ENCODE results near the gene CCDC15. TPM values are rescaled to one million over a fixed set of nuclear protein-coding genes. Genes with fewer than 3 reads are reported as not detected.
A peak's percentile ranks its signal among the peaks of the same experiment; 100 is the strongest.

The CCDC15 gene, protein sequence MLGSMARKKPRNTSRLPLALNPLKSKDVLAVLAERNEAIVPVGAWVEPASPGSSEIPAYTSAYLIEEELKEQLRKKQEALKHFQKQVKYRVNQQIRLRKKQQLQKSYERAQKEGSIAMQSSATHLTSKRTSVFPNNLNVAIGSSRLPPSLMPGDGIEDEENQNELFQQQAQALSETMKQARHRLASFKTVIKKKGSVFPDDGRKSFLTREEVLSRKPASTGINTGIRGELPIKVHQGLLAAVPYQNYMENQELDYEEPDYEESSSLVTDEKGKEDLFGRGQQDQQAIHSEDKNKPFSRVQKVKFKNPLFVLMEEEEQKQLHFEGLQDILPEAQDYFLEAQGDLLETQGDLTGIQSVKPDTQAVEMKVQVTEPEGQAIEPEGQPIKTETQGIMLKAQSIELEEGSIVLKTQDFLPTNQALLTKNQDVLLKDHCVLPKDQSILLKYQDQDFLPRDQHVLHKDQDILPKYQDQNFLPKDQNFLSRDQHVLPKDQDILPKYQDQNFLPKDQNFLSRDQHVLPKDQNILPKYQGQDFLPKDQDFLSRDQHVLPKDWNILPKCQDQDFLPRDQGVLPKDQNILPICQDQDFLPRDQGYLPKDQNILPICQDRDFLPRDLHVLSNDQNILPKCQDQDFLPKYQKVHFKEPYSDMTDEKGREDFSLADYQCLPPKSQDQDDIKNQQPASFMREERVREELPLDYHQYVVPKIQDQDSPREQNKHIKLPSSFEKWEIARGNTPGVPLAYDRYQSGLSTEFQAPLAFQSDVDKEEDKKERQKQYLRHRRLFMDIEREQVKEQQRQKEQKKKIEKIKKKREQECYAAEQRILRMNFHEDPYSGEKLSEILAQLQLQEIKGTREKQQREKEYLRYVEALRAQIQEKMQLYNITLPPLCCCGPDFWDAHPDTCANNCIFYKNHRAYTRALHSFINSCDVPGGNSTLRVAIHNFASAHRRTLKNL
- 2.8 to 3.1 TPM (median 2.9 TPM) in 3 replicates for total RNA-seq

DNA sequence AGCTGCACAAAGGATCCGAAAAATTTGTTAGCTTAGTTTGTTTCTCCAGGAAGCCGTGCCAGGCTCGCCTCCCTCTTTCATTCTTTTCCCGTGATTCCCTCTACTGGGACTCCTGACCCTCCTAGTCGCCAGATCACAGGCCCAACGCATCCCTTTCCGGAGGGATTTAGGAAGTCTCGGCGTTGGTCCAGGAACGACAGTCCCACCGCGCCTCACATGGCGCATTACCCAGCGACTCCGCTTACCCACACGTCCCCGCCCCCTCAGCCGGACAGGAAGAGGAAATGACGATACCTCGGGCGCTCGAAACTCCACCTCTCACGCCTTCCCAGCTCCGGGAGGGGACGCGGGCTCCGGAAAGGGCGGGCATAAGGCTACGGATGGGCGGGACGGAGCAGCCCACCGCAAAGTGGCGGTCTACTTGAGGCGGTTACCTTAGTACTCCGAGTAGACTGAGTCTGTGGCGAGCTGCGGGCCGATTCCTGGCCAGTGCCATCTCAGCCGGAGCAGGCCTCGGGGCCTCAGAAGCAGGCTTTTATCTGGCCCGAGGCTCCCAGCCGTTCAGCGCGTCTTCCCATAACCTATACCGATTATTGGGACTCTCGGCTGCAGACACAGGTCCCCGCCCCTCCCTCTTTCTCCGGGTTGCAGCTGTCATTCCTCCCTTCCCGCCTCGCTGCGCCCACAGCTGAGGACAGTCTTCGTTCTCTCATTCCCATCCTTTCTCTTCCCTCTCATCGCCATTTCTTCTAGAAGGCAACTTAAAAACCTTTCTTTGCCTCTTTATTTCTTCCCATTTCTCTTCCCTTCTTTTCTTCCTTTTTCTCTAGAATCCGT lies at the start of gene CCDC15:
Gene CCDC15 (plus strand): TSS at position 450 of the 837 bp plus-strand sequence. CDS start 531 bp downstream, outside the sequence.
- no peak within 1 kb of the TSS for H3K27ac Mint-ChIP-seq
- no peak within 1 kb of the TSS for H3K4me3 Mint-ChIP-seq
- H3K27me3 Mint-ChIP-seq (ENCODE audit: low read depth) = peaks cover 4% of the 10 kb centered on the region
- DNase-seq (ENCODE audit: low spot score in 2 of 2, unreplicated experiment in 2 of 2) = peak; percentile 93 to 95
- TF ChIP-seq, protein P1, sequence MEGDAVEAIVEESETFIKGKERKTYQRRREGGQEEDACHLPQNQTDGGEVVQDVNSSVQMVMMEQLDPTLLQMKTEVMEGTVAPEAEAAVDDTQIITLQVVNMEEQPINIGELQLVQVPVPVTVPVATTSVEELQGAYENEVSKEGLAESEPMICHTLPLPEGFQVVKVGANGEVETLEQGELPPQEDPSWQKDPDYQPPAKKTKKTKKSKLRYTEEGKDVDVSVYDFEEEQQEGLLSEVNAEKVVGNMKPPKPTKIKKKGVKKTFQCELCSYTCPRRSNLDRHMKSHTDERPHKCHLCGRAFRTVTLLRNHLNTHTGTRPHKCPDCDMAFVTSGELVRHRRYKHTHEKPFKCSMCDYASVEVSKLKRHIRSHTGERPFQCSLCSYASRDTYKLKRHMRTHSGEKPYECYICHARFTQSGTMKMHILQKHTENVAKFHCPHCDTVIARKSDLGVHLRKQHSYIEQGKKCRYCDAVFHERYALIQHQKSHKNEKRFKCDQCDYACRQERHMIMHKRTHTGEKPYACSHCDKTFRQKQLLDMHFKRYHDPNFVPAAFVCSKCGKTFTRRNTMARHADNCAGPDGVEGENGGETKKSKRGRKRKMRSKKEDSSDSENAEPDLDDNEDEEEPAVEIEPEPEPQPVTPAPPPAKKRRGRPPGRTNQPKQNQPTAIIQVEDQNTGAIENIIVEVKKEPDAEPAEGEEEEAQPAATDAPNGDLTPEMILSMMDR (IDR thresholded peaks at IDR 0.05; ENCODE audit: unreplicated experiment) = no peak
- no peaks in the 10 kb centered on the region for H3K36me3 Mint-ChIP-seq
- H3K9me3 Mint-ChIP-seq = peaks cover 4% of the 10 kb centered on the region
- H3K4me1 Mint-ChIP-seq = no peaks in the 10 kb centered on the region

- H3K4me3 Mint-ChIP-seq = no peak overlapping the region
- peaks cover 48% of the 10 kb centered on the region for H3K27me3 Mint-ChIP-seq (ENCODE audit: low read depth)
- no peak overlapping the region for H3K27ac Mint-ChIP-seq
- no peak for DNase-seq (ENCODE audit: low spot score in 2 of 2, unreplicated experiment in 2 of 2)
- no peaks in the 10 kb centered on the region for H3K4me1 Mint-ChIP-seq
- TF ChIP-seq, protein P1 (IDR thresholded peaks at IDR 0.05; ENCODE audit: unreplicated experiment) = no peak
- H3K9me3 Mint-ChIP-seq = peaks cover 26% of the 10 kb centered on the region
- H3K36me3 Mint-ChIP-seq = no peaks in the 10 kb centered on the region
These were observed 38.2 kb upstream of the CCDC15 start for GRCh38 chr11:124915541-124916369.

GRCh38 chr11:124916370-124916710 lies 37.7 kb upstream of the CCDC15 start:
- Mint-ChIP-seq H3K9me3 (peaks cover 26% of the 10 kb centered on the region), H3K27ac (no peak overlapping the region), H3K4me3 (no peak overlapping the region), H3K4me1 (no peaks in the 10 kb centered on the region), H3K27me3 (ENCODE audit: low read depth) (peaks cover 49% of the 10 kb centered on the region), H3K36me3 (no peaks in the 10 kb centered on the region)
- TF ChIP-seq, protein P1 (IDR thresholded peaks at IDR 0.05; ENCODE audit: unreplicated experiment) = no peak
- no peak for DNase-seq (ENCODE audit: low spot score in 2 of 2, unreplicated experiment in 2 of 2)

DNA sequence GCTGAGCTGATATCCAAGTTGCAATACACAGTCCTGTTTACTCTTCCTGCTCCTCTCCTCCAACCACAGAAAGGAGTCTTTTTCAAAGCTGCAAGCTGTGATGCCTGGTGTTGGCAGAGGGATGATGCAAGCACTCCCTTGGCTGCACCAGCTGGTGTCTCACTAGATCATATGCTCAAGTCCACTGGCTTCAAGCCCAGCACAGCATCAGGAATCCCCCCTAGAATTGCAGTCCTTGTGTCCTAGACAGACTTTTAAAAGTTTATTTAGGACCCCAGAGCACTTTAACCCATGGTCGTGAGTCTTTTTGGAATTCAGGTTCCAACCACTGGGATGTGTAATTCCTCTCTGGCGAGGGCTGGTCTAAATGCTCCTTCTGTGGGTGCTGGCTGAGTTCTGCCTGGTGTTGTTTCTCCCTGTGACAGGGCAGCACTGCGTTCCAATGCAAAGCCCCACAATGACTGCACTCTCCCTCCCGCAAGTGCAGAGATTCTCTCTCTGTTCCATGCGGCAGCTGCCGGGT lies 36.8 kb upstream of the CCDC15 start:
- H3K27me3 Mint-ChIP-seq (ENCODE audit: low read depth) = peaks cover 58% of the 10 kb centered on the region

More for the DNA sequence above, 36.8 kb upstream of the CCDC15 start:
- Mint-ChIP-seq H3K4me1 (no peaks in the 10 kb centered on the region), H3K4me3 (no peak overlapping the region), H3K9me3 (peaks cover 19% of the 10 kb centered on the region), H3K36me3 (no peaks in the 10 kb centered on the region), H3K27ac (no peak overlapping the region)
- DNase-seq (ENCODE audit: low spot score in 2 of 2, unreplicated experiment in 2 of 2) = no peak
- TF ChIP-seq, protein P1 (IDR thresholded peaks at IDR 0.05; ENCODE audit: unreplicated experiment) = no peak

All from mesothelial cell of epicardium (in vitro differentiated cells).